Measurements from ENCODE around the gene KCNE4. TPM values are rescaled to one million over a fixed set of nuclear protein-coding genes. Genes with fewer than 3 reads are reported as not detected.

The KCNE4 gene
- polyA plus RNA-seq, 1 donor from 2014 or later = not detected

DNA sequence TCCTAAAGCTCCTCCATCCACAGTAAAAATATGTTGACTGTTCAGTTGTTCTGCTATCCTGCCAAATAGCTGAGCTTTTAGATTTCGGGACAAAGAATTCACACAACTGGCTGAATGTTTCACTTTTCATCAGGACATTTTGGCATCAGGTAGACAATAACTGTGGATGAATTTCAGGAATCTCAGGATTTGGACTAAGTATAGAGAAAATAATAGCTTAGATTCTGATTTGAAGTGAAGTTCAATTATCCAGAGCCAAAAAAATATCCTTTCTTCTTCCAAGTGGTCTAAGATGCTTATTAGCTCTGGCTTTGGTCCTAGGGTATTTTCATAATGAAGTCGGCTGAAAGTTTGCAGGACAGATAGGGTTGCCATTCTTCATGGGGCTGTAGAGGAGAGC is 16.1 kb downstream of the KCNE4 start:
- no peaks in the 10 kb centered on the region for H3K9me2 ChIP-seq (ENCODE audit: insufficient read depth, low read length)
- H3K79me2 ChIP-seq (replicated peaks; ENCODE audit: insufficient read depth, low read length) = no peaks in the 10 kb centered on the region
- no peak overlapping the region for H3K4me3 ChIP-seq (ENCODE audit: low read length)
- no peaks in the 10 kb centered on the region for H3F3A ChIP-seq (ENCODE audit: insufficient read depth, low read length, poor library complexity, severe bottlenecking)
- H3K9ac ChIP-seq (ENCODE audit: low read length) = no peak overlapping the region
- H3K4me2 ChIP-seq (ENCODE audit: low read length) = no peak overlapping the region
- no peaks in the 10 kb centered on the region for H3K9me3 ChIP-seq (ENCODE audit: low read length)
- no peaks in the 10 kb centered on the region for H3K36me3 ChIP-seq (ENCODE audit: insufficient read depth, low read length)
- no peak overlapping the region for H2AFZ ChIP-seq (ENCODE audit: low read depth, low read length)
- no peaks in the 10 kb centered on the region for H3K27me3 ChIP-seq (ENCODE audit: insufficient read depth, low read depth, low read length)
- no peak overlapping the region for H3K27ac ChIP-seq (ENCODE audit: low read length)
- no peak for TF ChIP-seq MXI1 (conservative IDR thresholded peaks at IDR 0.05; ENCODE audit: poor library complexity, severe bottlenecking)
- TF ChIP-seq, protein P1, sequence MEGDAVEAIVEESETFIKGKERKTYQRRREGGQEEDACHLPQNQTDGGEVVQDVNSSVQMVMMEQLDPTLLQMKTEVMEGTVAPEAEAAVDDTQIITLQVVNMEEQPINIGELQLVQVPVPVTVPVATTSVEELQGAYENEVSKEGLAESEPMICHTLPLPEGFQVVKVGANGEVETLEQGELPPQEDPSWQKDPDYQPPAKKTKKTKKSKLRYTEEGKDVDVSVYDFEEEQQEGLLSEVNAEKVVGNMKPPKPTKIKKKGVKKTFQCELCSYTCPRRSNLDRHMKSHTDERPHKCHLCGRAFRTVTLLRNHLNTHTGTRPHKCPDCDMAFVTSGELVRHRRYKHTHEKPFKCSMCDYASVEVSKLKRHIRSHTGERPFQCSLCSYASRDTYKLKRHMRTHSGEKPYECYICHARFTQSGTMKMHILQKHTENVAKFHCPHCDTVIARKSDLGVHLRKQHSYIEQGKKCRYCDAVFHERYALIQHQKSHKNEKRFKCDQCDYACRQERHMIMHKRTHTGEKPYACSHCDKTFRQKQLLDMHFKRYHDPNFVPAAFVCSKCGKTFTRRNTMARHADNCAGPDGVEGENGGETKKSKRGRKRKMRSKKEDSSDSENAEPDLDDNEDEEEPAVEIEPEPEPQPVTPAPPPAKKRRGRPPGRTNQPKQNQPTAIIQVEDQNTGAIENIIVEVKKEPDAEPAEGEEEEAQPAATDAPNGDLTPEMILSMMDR (IDR thresholded peaks at IDR 0.05; ENCODE audit: poor library complexity, severe bottlenecking) = no peak
- TF ChIP-seq TAF1 (IDR thresholded peaks at IDR 0.05; ENCODE audit: low read depth) = no peak
- H4K20me1 ChIP-seq (ENCODE audit: insufficient read depth) = no peaks in the 10 kb centered on the region

DNA sequence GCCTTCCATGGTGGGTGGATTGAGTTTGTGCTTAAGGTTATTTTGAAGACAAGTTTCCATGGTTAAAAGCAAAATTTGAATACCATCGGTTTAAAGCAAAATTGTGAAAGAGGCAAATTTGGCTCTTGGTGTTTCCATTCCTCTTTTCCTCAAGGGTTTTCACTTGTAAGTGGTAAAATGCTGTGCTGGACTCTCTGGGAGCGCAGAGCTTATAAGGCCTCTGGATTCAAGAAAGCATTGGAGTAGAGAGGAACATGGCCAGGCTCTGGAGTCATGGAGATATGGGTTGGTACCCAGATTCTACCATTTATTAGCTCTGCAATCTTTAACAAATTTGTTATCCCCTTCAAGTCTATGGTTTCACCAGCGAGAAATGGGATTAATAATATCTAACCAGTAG is 17.5 kb downstream of the KCNE4 start:
- no peak overlapping the region for H3K4me3 ChIP-seq (ENCODE audit: low read length)
- no peaks in the 10 kb centered on the region for H3K36me3 ChIP-seq (ENCODE audit: insufficient read depth, low read length)
- no peak overlapping the region for H3K9ac ChIP-seq (ENCODE audit: low read length)
- no peaks in the 10 kb centered on the region for H3K9me3 ChIP-seq (ENCODE audit: low read length)
- no peaks in the 10 kb centered on the region for H3K79me2 ChIP-seq (replicated peaks; ENCODE audit: insufficient read depth, low read length)
- H3F3A ChIP-seq (ENCODE audit: insufficient read depth, low read length, poor library complexity, severe bottlenecking) = no peaks in the 10 kb centered on the region
- no peak overlapping the region for H3K4me2 ChIP-seq (ENCODE audit: low read length)
- H2AFZ ChIP-seq (ENCODE audit: low read depth, low read length) = no peak overlapping the region
- H3K9me2 ChIP-seq (ENCODE audit: insufficient read depth, low read length) = no peaks in the 10 kb centered on the region
- TF ChIP-seq, protein P1 (IDR thresholded peaks at IDR 0.05; ENCODE audit: poor library complexity, severe bottlenecking) = no peak
- no peak for TF ChIP-seq EP300 (conservative IDR thresholded peaks at IDR 0.05; ENCODE audit: poor library complexity, severe bottlenecking)
- no peaks in the 10 kb centered on the region for H3K27me3 ChIP-seq (ENCODE audit: insufficient read depth, low read depth, low read length)
- no peaks in the 10 kb centered on the region for H4K20me1 ChIP-seq (ENCODE audit: insufficient read depth)
- H3K27ac ChIP-seq (ENCODE audit: low read length) = no peak overlapping the region

DNA sequence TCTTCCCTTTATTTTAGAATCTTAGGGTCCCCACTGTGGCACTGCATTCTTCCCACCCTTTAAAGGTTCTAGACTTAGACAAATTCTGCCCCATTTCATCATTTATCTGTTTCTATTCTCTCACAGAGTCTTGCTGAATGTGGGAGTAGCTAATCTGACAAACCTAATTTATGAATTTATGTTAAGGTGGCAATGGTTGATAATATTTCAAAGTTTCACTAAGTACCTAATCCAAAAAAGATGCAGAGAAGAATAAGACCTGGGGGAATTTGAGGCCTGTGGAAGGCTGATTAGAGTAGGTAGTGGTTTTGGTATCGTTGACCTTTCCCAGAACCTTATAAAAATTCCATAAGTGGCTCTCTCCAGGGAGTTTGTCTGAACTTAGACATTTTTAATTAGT is 18.0 kb downstream of the KCNE4 start:
- no peaks in the 10 kb centered on the region for H3K36me3 ChIP-seq (ENCODE audit: insufficient read depth, low read length)
- no peak overlapping the region for H3K4me2 ChIP-seq (ENCODE audit: low read length)
- H3F3A ChIP-seq (ENCODE audit: insufficient read depth, low read length, poor library complexity, severe bottlenecking) = no peaks in the 10 kb centered on the region
- H2AFZ ChIP-seq (ENCODE audit: low read depth, low read length) = no peak overlapping the region
- no peaks in the 10 kb centered on the region for H3K27me3 ChIP-seq (ENCODE audit: insufficient read depth, low read depth, low read length)
- TF ChIP-seq TAF1 (IDR thresholded peaks at IDR 0.05; ENCODE audit: low read depth) (no peak), RAD21 (conservative IDR thresholded peaks at IDR 0.05) (no peak), SMC3 (conservative IDR thresholded peaks at IDR 0.05; ENCODE audit: poor library complexity) (no peak), EP300 (conservative IDR thresholded peaks at IDR 0.05; ENCODE audit: poor library complexity, severe bottlenecking) (no peak)
- no peaks in the 10 kb centered on the region for H3K79me2 ChIP-seq (replicated peaks; ENCODE audit: insufficient read depth, low read length)
- H4K20me1 ChIP-seq (ENCODE audit: insufficient read depth) = no peaks in the 10 kb centered on the region
- H3K9me2 ChIP-seq (ENCODE audit: insufficient read depth, low read length) = no peaks in the 10 kb centered on the region
- no peak overlapping the region for H3K9ac ChIP-seq (ENCODE audit: low read length)
- no peak overlapping the region for H3K27ac ChIP-seq (ENCODE audit: low read length)
- H3K9me3 ChIP-seq (ENCODE audit: low read length) = no peaks in the 10 kb centered on the region
- H3K4me3 ChIP-seq (ENCODE audit: low read length) = no peak overlapping the region
